Measurements from ENCODE around the gene TMCC1. TPM values are rescaled to one million over a fixed set of nuclear protein-coding genes. Genes with fewer than 3 reads are reported as not detected.
"Not testable (repeated sequence)": the region's sequence is repeated elsewhere in the genome, so short reads cannot be mapped to it uniquely, and the experiment has no call there.

Gene TMCC1
- total RNA-seq, 1 donor from 2014 or later = 19.2 TPM

- Mint-ChIP-seq H3K9me3 (no peaks in the 10 kb centered on the region), H3K4me3 (no peak overlapping the region)
- intact Hi-C loops (cut with micrococcal nuclease) = no loop called here
Measured at GRCh38 chr3:129766135-129766534, 127.4 kb downstream of the TMCC1 start.

GRCh38 chr3:129764090-129764489, 129.4 kb downstream of the TMCC1 start:
- no peak overlapping the region for H3K27ac Mint-ChIP-seq
- intact Hi-C loops (cut with micrococcal nuclease) = no loop called here

More at GRCh38 chr3:129766135-129766534, 127.4 kb downstream of the TMCC1 start:
- H3K4me1 Mint-ChIP-seq = no peaks in the 10 kb centered on the region
- H3K27me3 Mint-ChIP-seq = no peaks in the 10 kb centered on the region
- no peak for DNase-seq
- H3K36me3 Mint-ChIP-seq (ENCODE audit: low read depth) = no peaks in the 10 kb centered on the region
- no peak overlapping the region for H3K27ac Mint-ChIP-seq

GRCh38 chr3:129758785-129759320, 134.7 kb downstream of the TMCC1 start:
- H3K4me1 Mint-ChIP-seq = no peaks in the 10 kb centered on the region
- H3K4me3 Mint-ChIP-seq = no peak overlapping the region
- intact Hi-C loops (cut with micrococcal nuclease) = no loop called here
- no peak for DNase-seq
- H3K36me3 Mint-ChIP-seq (ENCODE audit: low read depth) = peaks cover 6% of the 10 kb centered on the region
- H3K9me3 Mint-ChIP-seq = peaks cover 9% of the 10 kb centered on the region
- H3K27ac Mint-ChIP-seq = no peak overlapping the region
- no peaks in the 10 kb centered on the region for H3K27me3 Mint-ChIP-seq

More at GRCh38 chr3:129764090-129764489, 129.4 kb downstream of the TMCC1 start:
- H3K36me3 Mint-ChIP-seq (ENCODE audit: low read depth) = no peaks in the 10 kb centered on the region
- H3K4me3 Mint-ChIP-seq = no peak overlapping the region
- H3K4me1 Mint-ChIP-seq = no peaks in the 10 kb centered on the region
- H3K27me3 Mint-ChIP-seq = no peaks in the 10 kb centered on the region
- DNase-seq = no peak
- H3K9me3 Mint-ChIP-seq = no peaks in the 10 kb centered on the region

DNA sequence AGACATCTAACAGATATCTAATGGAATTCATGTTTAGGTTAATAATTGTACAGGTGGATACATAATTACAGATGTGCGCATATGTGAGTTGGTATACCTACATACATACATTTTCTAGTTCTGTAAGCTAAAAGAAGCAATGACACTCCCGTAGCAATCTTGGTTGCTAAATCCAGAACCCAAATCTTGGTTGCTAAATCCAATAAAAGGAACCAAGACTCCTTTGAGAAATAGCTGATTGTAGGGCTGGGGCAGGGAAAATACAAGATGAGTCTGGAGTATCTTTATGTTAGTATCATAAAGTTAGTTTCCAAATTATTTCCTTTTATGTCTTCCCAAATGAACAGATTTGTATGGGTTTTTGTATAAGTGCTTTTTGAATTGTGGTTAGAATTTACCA, 135.2 kb downstream of the TMCC1 start:
- intact Hi-C loops (cut with micrococcal nuclease) = no loop called here
- Mint-ChIP-seq H3K27ac (no peak overlapping the region), H3K4me3 (no peak overlapping the region), H3K27me3 (no peaks in the 10 kb centered on the region), H3K36me3 (ENCODE audit: low read depth) (peaks cover 7% of the 10 kb centered on the region), H3K9me3 (peaks cover 13% of the 10 kb centered on the region), H3K4me1 (no peaks in the 10 kb centered on the region)
- no peak for DNase-seq

DNA sequence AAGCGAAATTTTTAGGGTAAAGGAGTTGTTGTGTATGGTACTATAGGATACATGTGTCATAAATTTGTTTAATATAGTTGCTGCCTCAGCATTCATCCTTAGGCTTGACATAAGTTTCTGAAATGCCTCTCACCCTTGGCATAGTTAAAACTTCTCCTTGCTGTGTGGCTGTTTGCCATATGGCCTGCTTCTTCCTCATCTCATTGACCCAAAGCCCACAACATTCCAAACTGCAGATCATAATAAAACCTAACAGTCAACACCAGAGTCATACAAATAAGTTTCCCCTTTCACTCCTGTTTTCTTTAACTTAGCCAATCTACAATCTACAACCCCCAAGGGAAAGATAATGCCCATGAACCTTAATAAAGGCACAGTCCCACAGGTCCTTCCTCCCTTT, 136.6 kb downstream of the TMCC1 start:
- Mint-ChIP-seq H3K9me3 (peaks cover 13% of the 10 kb centered on the region), H3K36me3 (ENCODE audit: low read depth) (peaks cover 16% of the 10 kb centered on the region), H3K27ac (no peak overlapping the region), H3K27me3 (no peaks in the 10 kb centered on the region), H3K4me3 (no peak overlapping the region), H3K4me1 (no peaks in the 10 kb centered on the region)
- intact Hi-C loops (cut with micrococcal nuclease) = no loop called here
- DNase-seq = no peak

DNA sequence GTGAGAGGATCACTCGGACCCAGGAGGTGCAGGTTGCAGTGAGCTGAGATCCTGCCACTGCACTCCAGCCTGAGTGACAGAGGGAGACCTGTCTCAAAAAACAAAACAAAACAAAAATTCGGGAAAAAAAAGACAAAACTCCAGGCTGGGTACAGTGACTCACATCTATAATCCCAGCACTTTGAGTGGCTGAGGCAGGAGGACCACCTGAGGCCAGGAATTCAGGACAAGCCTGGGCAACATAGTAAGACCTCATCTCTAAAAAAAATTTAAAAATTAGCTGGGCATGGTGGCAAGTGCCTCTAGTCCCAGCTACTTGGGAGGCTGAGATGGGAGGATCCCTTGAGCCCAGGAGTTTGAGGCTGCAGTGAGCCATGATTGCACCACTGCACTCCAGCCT, 142.4 kb downstream of the TMCC1 start:
- H3K27ac Mint-ChIP-seq; H3K4me3 Mint-ChIP-seq; DNase-seq; H3K4me1 Mint-ChIP-seq; intact Hi-C loops (cut with micrococcal nuclease); H3K27me3 Mint-ChIP-seq: not testable (repeated sequence)
- Mint-ChIP-seq H3K36me3 (ENCODE audit: low read depth) (peaks cover 16% of the 10 kb centered on the region), H3K9me3 (peaks cover 13% of the 10 kb centered on the region)

GRCh38 chr3:129749692-129750091, 143.8 kb downstream of the TMCC1 start:
- Mint-ChIP-seq H3K27ac (no peak overlapping the region), H3K4me1 (peaks cover 6% of the 10 kb centered on the region), H3K27me3 (no peaks in the 10 kb centered on the region), H3K9me3 (peaks cover 10% of the 10 kb centered on the region), H3K36me3 (ENCODE audit: low read depth) (peaks cover 14% of the 10 kb centered on the region), H3K4me3 (no peak overlapping the region)
- DNase-seq = no peak
- intact Hi-C loops (cut with micrococcal nuclease) = no loop called here

DNA sequence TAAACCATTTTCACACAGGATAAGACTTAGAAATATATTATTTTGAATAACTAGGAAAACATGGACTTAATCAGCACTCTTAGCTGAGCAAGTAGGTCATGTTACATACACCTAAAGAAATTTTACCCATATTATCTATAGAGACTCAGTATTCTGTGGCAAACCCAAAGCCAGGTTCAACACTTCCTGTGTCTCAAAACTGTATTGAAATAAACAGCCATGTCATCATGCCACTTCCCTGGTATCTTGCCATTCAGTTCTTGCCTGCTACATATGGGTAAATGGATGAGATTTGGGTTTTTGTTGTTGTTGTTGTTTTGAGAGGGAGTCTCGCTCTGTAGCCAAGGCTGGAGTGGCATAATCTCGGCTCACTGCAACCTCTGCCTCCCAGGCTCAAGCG, 145.5 kb downstream of the TMCC1 start:
- H3K36me3 Mint-ChIP-seq (ENCODE audit: low read depth) = peaks cover 8% of the 10 kb centered on the region
- no peak for DNase-seq
- no peak overlapping the region for H3K4me3 Mint-ChIP-seq
- peaks cover 6% of the 10 kb centered on the region for H3K4me1 Mint-ChIP-seq
- H3K27me3 Mint-ChIP-seq = no peaks in the 10 kb centered on the region
- H3K9me3 Mint-ChIP-seq = no peaks in the 10 kb centered on the region
- intact Hi-C loops (cut with micrococcal nuclease) = no loop called here
- no peak overlapping the region for H3K27ac Mint-ChIP-seq

DNA sequence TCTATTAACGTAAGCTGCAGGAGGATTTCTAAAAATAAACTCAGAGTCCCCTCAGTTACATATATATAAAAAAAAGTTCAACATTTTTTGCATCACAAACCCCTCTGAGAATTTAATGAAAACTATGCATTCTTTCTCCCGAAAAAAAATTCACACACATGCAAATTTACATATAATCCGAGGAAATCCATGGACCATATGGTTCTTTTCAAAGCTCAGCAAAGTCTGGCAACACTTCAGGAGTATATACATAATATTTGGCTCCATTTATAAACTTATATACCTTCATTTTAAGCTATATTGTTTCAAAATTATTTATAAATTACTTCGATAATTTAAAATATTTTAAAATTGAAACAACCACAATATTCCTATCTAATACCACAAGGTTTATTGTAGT, 146.4 kb downstream of the TMCC1 start:
- no peak for DNase-seq
- Mint-ChIP-seq H3K4me3 (no peak overlapping the region), H3K27me3 (no peaks in the 10 kb centered on the region), H3K4me1 (peaks cover 6% of the 10 kb centered on the region), H3K9me3 (no peaks in the 10 kb centered on the region), H3K36me3 (ENCODE audit: low read depth) (peaks cover 2% of the 10 kb centered on the region), H3K27ac (no peak overlapping the region)
- intact Hi-C loops (cut with micrococcal nuclease) = no loop called here

DNA sequence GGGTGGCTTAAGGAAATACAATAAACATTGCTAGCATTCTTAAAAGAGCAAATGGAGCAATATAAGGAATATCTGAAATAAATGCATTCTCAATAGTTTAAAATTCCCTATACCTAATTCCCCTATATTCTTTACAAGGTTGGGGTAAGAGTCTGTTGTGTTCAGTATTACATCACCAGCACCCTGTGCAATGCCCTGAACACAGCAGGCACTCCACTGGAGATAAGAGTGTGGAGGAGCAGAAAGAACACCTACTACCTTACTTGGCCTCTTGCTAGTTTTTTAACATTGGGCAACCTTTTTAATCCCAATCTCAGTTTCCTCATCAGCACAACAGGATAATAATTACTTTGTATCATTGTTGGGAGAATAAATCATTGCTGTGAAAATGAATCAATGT, 146.9 kb downstream of the TMCC1 start:
- Mint-ChIP-seq H3K27ac (no peak overlapping the region), H3K4me1 (peaks cover 6% of the 10 kb centered on the region), H3K36me3 (ENCODE audit: low read depth) (no peaks in the 10 kb centered on the region), H3K9me3 (no peaks in the 10 kb centered on the region), H3K4me3 (no peak overlapping the region), H3K27me3 (no peaks in the 10 kb centered on the region)
- DNase-seq = no peak
- intact Hi-C loops (cut with micrococcal nuclease) = no loop called here

DNA sequence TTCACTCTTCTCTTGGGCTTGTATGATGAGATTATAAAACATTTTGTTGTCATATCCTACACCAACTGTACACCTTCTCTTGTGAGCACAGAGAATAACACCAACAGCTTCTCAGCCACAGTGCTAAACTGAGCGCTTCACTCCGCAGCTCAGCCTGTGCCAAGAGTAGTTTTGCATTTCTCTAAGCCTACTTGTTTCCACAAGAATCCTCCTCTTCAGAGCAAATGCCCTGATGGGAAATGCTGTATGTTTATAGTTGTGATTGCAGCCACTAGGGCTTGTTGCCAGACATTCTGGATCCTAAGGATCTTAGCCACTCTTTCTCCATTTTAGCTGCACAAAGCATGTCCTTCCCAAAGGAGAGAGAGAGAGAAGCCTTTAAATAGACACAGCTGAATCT, 148.3 kb downstream of the TMCC1 start:
- no peak overlapping the region for H3K27ac Mint-ChIP-seq
- H3K4me1 Mint-ChIP-seq = peaks cover 6% of the 10 kb centered on the region
- no peaks in the 10 kb centered on the region for H3K36me3 Mint-ChIP-seq (ENCODE audit: low read depth)
- no peaks in the 10 kb centered on the region for H3K9me3 Mint-ChIP-seq
- no peaks in the 10 kb centered on the region for H3K27me3 Mint-ChIP-seq
- DNase-seq = no peak
- intact Hi-C loops (cut with micrococcal nuclease) = no loop called here
- H3K4me3 Mint-ChIP-seq = no peak overlapping the region

DNA sequence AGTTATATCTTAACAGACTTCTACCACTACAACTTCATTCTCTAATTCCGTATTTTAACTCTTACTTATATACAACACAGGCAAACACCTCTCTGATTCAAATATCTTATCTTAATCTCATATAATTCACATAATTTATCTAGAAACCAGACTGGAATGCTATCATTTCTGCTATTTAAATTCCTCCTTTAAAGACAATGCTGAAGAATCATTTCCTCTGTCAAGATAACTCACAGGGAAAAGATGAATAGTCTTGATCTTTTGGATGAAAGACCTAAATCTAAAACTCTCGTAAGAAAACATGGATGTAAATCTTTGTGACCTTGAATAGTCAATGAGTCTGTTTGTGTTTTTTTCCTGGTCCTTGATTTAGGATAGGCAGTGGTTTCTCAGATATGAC, 151.7 kb downstream of the TMCC1 start:
- no peaks in the 10 kb centered on the region for H3K27me3 Mint-ChIP-seq

DNA sequence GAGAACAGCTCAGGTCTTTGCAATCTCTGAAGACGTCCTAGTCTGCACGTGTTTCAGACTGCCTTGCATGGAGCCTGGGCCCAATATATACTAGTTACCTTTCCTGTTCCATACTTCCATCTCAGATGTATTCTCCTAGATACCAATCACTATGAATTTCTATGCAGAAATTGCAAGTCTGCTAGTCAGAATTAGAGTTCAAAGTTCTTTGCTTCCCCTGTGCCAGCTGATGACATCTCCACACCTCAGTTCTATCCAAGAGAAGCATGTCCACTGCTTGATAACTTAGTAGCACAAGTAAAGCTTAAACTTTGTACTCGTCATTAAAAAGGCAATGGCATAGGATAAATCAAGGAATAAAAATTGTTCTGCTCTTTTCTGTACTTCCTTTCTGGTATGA, 153.4 kb downstream of the TMCC1 start:
- no peaks in the 10 kb centered on the region for H3K4me1 Mint-ChIP-seq
- no peak overlapping the region for H3K27ac Mint-ChIP-seq
- H3K9me3 Mint-ChIP-seq = no peaks in the 10 kb centered on the region
- DNase-seq = no peak
- intact Hi-C loops (cut with micrococcal nuclease) = no loop called here
- no peaks in the 10 kb centered on the region for H3K27me3 Mint-ChIP-seq
- H3K4me3 Mint-ChIP-seq = no peak overlapping the region
- H3K36me3 Mint-ChIP-seq (ENCODE audit: low read depth) = no peaks in the 10 kb centered on the region

More for the DNA sequence above, 151.7 kb downstream of the TMCC1 start:
- intact Hi-C loops (cut with micrococcal nuclease) = no loop called here
- no peak overlapping the region for H3K4me3 Mint-ChIP-seq
- no peaks in the 10 kb centered on the region for H3K9me3 Mint-ChIP-seq
- H3K4me1 Mint-ChIP-seq = no peaks in the 10 kb centered on the region
- no peak for DNase-seq
- no peak overlapping the region for H3K27ac Mint-ChIP-seq
- H3K36me3 Mint-ChIP-seq (ENCODE audit: low read depth) = no peaks in the 10 kb centered on the region

GRCh38 chr3:129739634-129740033, 153.9 kb downstream of the TMCC1 start:
- DNase-seq = no peak
- H3K9me3 Mint-ChIP-seq = no peaks in the 10 kb centered on the region
- H3K4me3 Mint-ChIP-seq = no peak overlapping the region
- H3K36me3 Mint-ChIP-seq (ENCODE audit: low read depth) = no peaks in the 10 kb centered on the region
- intact Hi-C loops (cut with micrococcal nuclease) = no loop called here
- no peaks in the 10 kb centered on the region for H3K4me1 Mint-ChIP-seq
- H3K27me3 Mint-ChIP-seq = no peaks in the 10 kb centered on the region
- no peak overlapping the region for H3K27ac Mint-ChIP-seq

DNA sequence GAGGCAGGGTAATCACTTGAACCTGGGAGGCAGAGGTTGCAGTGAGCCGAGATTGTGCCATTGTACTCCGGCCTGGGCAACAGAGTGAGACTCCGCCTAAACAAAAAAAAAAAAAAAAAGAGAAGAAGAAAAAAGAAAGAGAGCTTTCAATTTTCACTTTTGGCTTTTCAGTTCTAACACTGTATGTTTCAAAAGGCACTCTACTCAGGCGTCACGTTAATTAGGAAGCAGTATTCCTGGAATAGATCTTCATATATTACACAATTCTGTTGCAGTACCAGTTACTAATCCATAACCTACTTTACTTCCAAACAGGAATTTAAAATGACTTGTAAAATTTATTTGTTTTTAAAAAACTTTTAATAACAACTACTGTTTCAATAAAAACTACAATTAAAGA, 155.3 kb downstream of the TMCC1 start:
- intact Hi-C loops (cut with micrococcal nuclease) = no loop called here
- H3K36me3 Mint-ChIP-seq (ENCODE audit: low read depth) = no peaks in the 10 kb centered on the region
- no peak overlapping the region for H3K4me3 Mint-ChIP-seq
- H3K27ac Mint-ChIP-seq = no peak overlapping the region
- no peaks in the 10 kb centered on the region for H3K4me1 Mint-ChIP-seq
- DNase-seq = no peak
- no peaks in the 10 kb centered on the region for H3K27me3 Mint-ChIP-seq
- H3K9me3 Mint-ChIP-seq = no peaks in the 10 kb centered on the region
